MCF 10A (cell line): Measurements from ENCODE around the gene SBF2. TPM values are rescaled to one million over a fixed set of nuclear protein-coding genes. Genes with fewer than 3 reads are reported as not detected.

Experiments used
- BruUV-seq: library from RNA; stranded (reverse); fragments of 400-500 nt; replicated peaks from 2 replicates; lab custom pipeline; 2021; lab: Mats Ljungman, UMichigan
- CTCF ChIA-PET: fragments of 300-600 bp; sonication (Branson Sonifier 250); formaldehyde crosslinking; extraction: SDS; loops from one replicate; lab custom pipeline; 2021; ENCODE audit warnings: antibody characterized with exemption, inconsistent platforms; lab: Yijun Ruan, JAX
- POLR2A ChIA-PET: fragments of 300-600, 350-650 bp; sonication (Branson Sonifier 250); formaldehyde crosslinking; extraction: SDS; loops from one replicate; lab custom pipeline; 2020; ENCODE audit warnings: antibody characterized with exemption, inconsistent platforms; lab: Yijun Ruan, JAX
- DNase-seq: peaks from one replicate; pipeline ENCODE4 v3.0.0-alpha.2; 2018; ENCODE audit not compliant: unreplicated experiment
- H3K27ac Mint-ChIP-seq: one replicate; pipeline ENCODE4 v1.8.0; 2022; ENCODE audit warnings: mild to moderate bottlenecking, low read depth, mixed read lengths; ENCODE audit not compliant: unreplicated experiment
- H3K27me3 Mint-ChIP-seq: one replicate; pipeline ENCODE4 v1.8.0; 2022; ENCODE audit warnings: mixed read lengths; ENCODE audit not compliant: insufficient read depth, unreplicated experiment
- H3K36me3 Mint-ChIP-seq: one replicate; pipeline ENCODE4 v1.8.0; 2022; ENCODE audit warnings: mild to moderate bottlenecking, moderate library complexity, mixed read lengths; ENCODE audit not compliant: insufficient read depth, unreplicated experiment
- H3K4me1 Mint-ChIP-seq: one replicate; pipeline ENCODE4 v1.8.0; 2022; ENCODE audit warnings: mixed read lengths; ENCODE audit not compliant: insufficient read depth, unreplicated experiment
- H3K4me3 Mint-ChIP-seq: one replicate; pipeline ENCODE4 v1.8.0; 2022; ENCODE audit warnings: mild to moderate bottlenecking, moderate library complexity, mixed read lengths; ENCODE audit not compliant: unreplicated experiment
- H3K9me3 Mint-ChIP-seq: one replicate; pipeline ENCODE4 v1.8.0; 2022; ENCODE audit warnings: mixed read lengths; ENCODE audit not compliant: unreplicated experiment
- CTCF ChIP-seq: fragments of 200-600 bp; IDR thresholded peaks from one replicate; pipeline ENCODE4 v1.8.0; 2022; ENCODE audit warnings: antibody characterized with exemption, mild to moderate bottlenecking; ENCODE audit not compliant: unreplicated experiment
- intact Hi-C: fragments of 100-400 bp; cut with micrococcal nuclease; formaldehyde crosslinking; loops from 2 replicates; pipeline ENCODE4 v1.14.1; 2022
- total RNA-seq: library from RNA; stranded (reverse); gene quantifications from 2 replicates; pipeline ENCODE4 v1.2.3, GENCODE V29; 2022

SBF2 gene
- total RNA-seq, 1 experiment from 2014 or later = 28.3 TPM

- H3K9me3 Mint-ChIP-seq = peaks cover 8% of the 10 kb centered on the region
- intact Hi-C loops = no loop called here
- POLR2A ChIA-PET = interaction anchor here (0.7 to 1.3 kb wide), 3 partner anchors 14 to 40 kb away, joined by 3 to 6 read pairs (median 3); no protein-coding TSS in a partner anchor
- H3K4me1 Mint-ChIP-seq = no peaks in the 10 kb centered on the region
- no peak for DNase-seq
- TF ChIP-seq CTCF = no peak
- no TSS peak for BruUV-seq
- H3K27ac Mint-ChIP-seq = no peak overlapping the region
- no peaks in the 10 kb centered on the region for H3K27me3 Mint-ChIP-seq
- CTCF ChIA-PET = no interaction called here
- H3K4me3 Mint-ChIP-seq = no peak overlapping the region
- no peaks in the 10 kb centered on the region for H3K36me3 Mint-ChIP-seq
Measured at GRCh38 chr11:9927670-9928069, 366.3 kb downstream of the SBF2 start.

- DNase-seq = no peak
- BruUV-seq = no TSS peak
- POLR2A ChIA-PET = interaction anchor here (1.1 to 1.2 kb wide), 2 partner anchors 9 to 17 kb away, joined by 3 read pairs; no protein-coding TSS in a partner anchor
- H3K4me3 Mint-ChIP-seq = no peak overlapping the region
- no peak for TF ChIP-seq CTCF
- no peaks in the 10 kb centered on the region for H3K27me3 Mint-ChIP-seq
- H3K27ac Mint-ChIP-seq = no peak overlapping the region
- intact Hi-C loops = no loop called here
- H3K36me3 Mint-ChIP-seq = peaks cover 11% of the 10 kb centered on the region
- CTCF ChIA-PET = no interaction called here
- no peaks in the 10 kb centered on the region for H3K4me1 Mint-ChIP-seq
- no peaks in the 10 kb centered on the region for H3K9me3 Mint-ChIP-seq
Measured at GRCh38 chr11:9923280-9923679, 370.7 kb downstream of the SBF2 start.

GRCh38 chr11:9922806-9923205, 371.2 kb downstream of the SBF2 start:
- CTCF ChIA-PET = interaction anchor here (0.6 to 0.7 kb wide), 2 partner anchors 91 to 415 kb away, joined by 3 read pairs; no protein-coding TSS in a partner anchor

GRCh38 chr11:9916480-9916879, 377.5 kb downstream of the SBF2 start:
- no peak overlapping the region for H3K27ac Mint-ChIP-seq
- H3K4me1 Mint-ChIP-seq = no peaks in the 10 kb centered on the region
- DNase-seq = no peak
- H3K4me3 Mint-ChIP-seq = no peak overlapping the region
- intact Hi-C loops = no loop called here
- no peaks in the 10 kb centered on the region for H3K27me3 Mint-ChIP-seq
- CTCF ChIA-PET = no interaction called here
- peaks cover 6% of the 10 kb centered on the region for H3K36me3 Mint-ChIP-seq
- TF ChIP-seq CTCF = no peak
- BruUV-seq = no TSS peak
- POLR2A ChIA-PET = interaction anchor here (1.1 kb wide), 1 partner anchor 66 kb away, joined by 4 read pairs; no protein-coding TSS in a partner anchor
- no peaks in the 10 kb centered on the region for H3K9me3 Mint-ChIP-seq

More at GRCh38 chr11:9922806-9923205, 371.2 kb downstream of the SBF2 start:
- no TSS peak for BruUV-seq
- intact Hi-C loops = no loop called here
- peaks cover 11% of the 10 kb centered on the region for H3K36me3 Mint-ChIP-seq
- H3K9me3 Mint-ChIP-seq = no peaks in the 10 kb centered on the region
- H3K27me3 Mint-ChIP-seq = no peaks in the 10 kb centered on the region
- TF ChIP-seq CTCF = no peak
- no peak overlapping the region for H3K27ac Mint-ChIP-seq
- POLR2A ChIA-PET = interaction anchor here (0.5 to 1.2 kb wide), 3 partner anchors 10 to 31 kb away, joined by 3 read pairs; no protein-coding TSS in a partner anchor
- H3K4me1 Mint-ChIP-seq = no peaks in the 10 kb centered on the region
- DNase-seq = no peak
- H3K4me3 Mint-ChIP-seq = no peak overlapping the region
